ENCODE data around the gene SF1.

GRCh38 chr11:64739871-64740270 lies 38.5 kb downstream of the SF1 start:
- no peak for TF ChIP-seq CTCF (IDR thresholded peaks at IDR 0.05)
- no peak for TF ChIP-seq POLR2AphosphoS5 (IDR thresholded peaks at IDR 0.05)

All from esophagus muscularis mucosa (tissue), 3 donors.